HCT116 (cell line): ENCODE data around the gene RPL21. TPM values are rescaled to one million over a fixed set of nuclear protein-coding genes. Genes with fewer than 3 reads are reported as not detected.
"Not testable (repeated sequence)": the region's sequence is repeated elsewhere in the genome, so short reads cannot be mapped to it uniquely, and the experiment has no call there.

Experiments used
- ATAC-seq: fragments of 200-7000 bp; cut with Tn5 transposase; 2 replicates; pipeline ENCODE4 v1.9.1; 2020; ENCODE audit warnings: mild to moderate bottlenecking, moderate library complexity
- BruUV-seq: library from RNA; stranded (reverse); fragments of 400-500 nt; replicated peaks from 2 replicates; lab custom pipeline; 2021; lab: Mats Ljungman, UMichigan
- CTCF ChIA-PET: fragments of 300-600 bp; sonication (Branson Sonifier 250); formaldehyde crosslinking; loops from one replicate; lab custom pipeline; 2021; ENCODE audit warnings: antibody characterized with exemption; lab: Charles Lee
- POLR2A ChIA-PET: fragments of 300-600, 350-600 bp; sonication (Branson Sonifier 250); formaldehyde crosslinking; loops from one replicate; lab custom pipeline; 2021; ENCODE audit warnings: antibody characterized with exemption; lab: Charles Lee
- RAD21 ChIA-PET, 2 experiments: fragments of 300-600 bp; sonication (Branson Sonifier 250); formaldehyde crosslinking; loops; one replicate each; lab custom pipeline; 2023; ENCODE audit warnings: low total read pairs in 2 of 2; ENCODE audit not compliant: uncharacterized antibody in 2 of 2, unreplicated experiment in 2 of 2, low non-redundant PET in 1 of 2; lab: Charles Lee
- DNase-seq: peaks from one replicate; pipeline ENCODE4 v3.0.0-alpha.2; 2010; ENCODE audit warnings: low read depth, low spot score
- H2AFZ ChIP-seq: fragments of 200-600 bp; shearing (Covaris generic), sonication (generic); 2 replicates; pipeline ENCODE4 v1.6.1; 2017; ENCODE audit warnings: low read depth, mixed run types, mixed read lengths, antibody characterized with exemption, low read length; ENCODE audit not compliant: poor library complexity, severe bottlenecking
- H3K27ac ChIP-seq: 2 replicates; pipeline ENCODE4 v1.5.1; 2012; ENCODE audit warnings: low read depth, low read length
- H3K27me3 ChIP-seq: fragments of 200-600 bp; sonication (generic); 2 replicates; pipeline ENCODE4 v1.6.1; 2016; ENCODE audit warnings: mixed run types, low read length, mixed read lengths; ENCODE audit not compliant: insufficient read depth
- H3K36me3 ChIP-seq, 2 experiments: fragments of 200-500 bp in 1 of 2; fragments of 200-600 bp in 1 of 2; sonication (Bioruptor generic) in 1 of 2; sonication (generic) in 1 of 2; 2 replicates each; pipeline versions ENCODE4 v1.5.1 to v1.6.1; 2014 to 2016; ENCODE audit warnings: low read length in 2 of 2, inconsistent platforms in 1 of 2, mixed read lengths in 1 of 2, mixed run types in 1 of 2; ENCODE audit not compliant: insufficient read depth in 2 of 2, control insufficient read depth in 1 of 2
- H3K4me1 ChIP-seq, 2 experiments: fragments of 200-600 bp in 1 of 2; sonication (generic) in 1 of 2; 2 replicates each; pipeline versions ENCODE4 v1.5.1 to v1.6.1; 2012 to 2017; ENCODE audit warnings: low read length in 2 of 2, inconsistent platforms in 1 of 2, mild to moderate bottlenecking in 1 of 2, mixed read lengths in 1 of 2, mixed run types in 1 of 2, moderate library complexity in 1 of 2; ENCODE audit not compliant: insufficient read depth in 2 of 2, control insufficient read depth in 1 of 2
- H3K4me2 ChIP-seq: fragments of 200-600 bp; sonication (generic); 2 replicates; pipeline ENCODE4 v1.6.1; 2017; ENCODE audit warnings: mixed run types, low read length, mixed read lengths
- H3K4me3 ChIP-seq, 2 experiments: fragments of 200-600 bp in 1 of 2; sonication (generic) in 1 of 2; replicated peaks in 1 of 2; 2 replicates each; pipeline ENCODE4 v1.5.1; 2011 to 2016; ENCODE audit warnings: low read length in 2 of 2, control low read depth in 1 of 2, low read depth in 1 of 2, mild to moderate bottlenecking in 1 of 2, mixed read lengths in 1 of 2, mixed run types in 1 of 2
- H3K79me2 ChIP-seq: fragments of 200-600 bp; sonication (generic); 2 replicates; pipeline ENCODE4 v1.6.1; 2017; ENCODE audit warnings: mild to moderate bottlenecking, mixed run types, low read length, moderate library complexity, mixed read lengths; ENCODE audit not compliant: insufficient read depth
- H3K9ac ChIP-seq: fragments of 200-600 bp; sonication (generic); 2 replicates; pipeline ENCODE4 v1.6.1; 2016; ENCODE audit warnings: low read length, mixed read lengths
- H3K9me2 ChIP-seq: fragments of 200-600 bp; sonication (generic), shearing (Covaris generic); 2 replicates; pipeline ENCODE4 v1.6.1; 2017; ENCODE audit warnings: mixed run types, mild to moderate bottlenecking, moderate library complexity; ENCODE audit not compliant: insufficient read depth
- H3K9me3 ChIP-seq, 2 experiments: fragments of 200-500 bp in 1 of 2; fragments of 200-600 bp in 1 of 2; sonication (Bioruptor generic) in 1 of 2; sonication (generic) in 1 of 2; 2 replicates each; pipeline ENCODE4 v1.6.1; 2014 to 2017; ENCODE audit warnings: low read length in 2 of 2, mixed read lengths in 2 of 2, inconsistent platforms in 1 of 2, low read depth in 1 of 2, mild to moderate bottlenecking in 1 of 2, mixed run types in 1 of 2, moderate library complexity in 1 of 2; ENCODE audit not compliant: control insufficient read depth in 1 of 2, insufficient read depth in 1 of 2
- H4K20me1 ChIP-seq: fragments of 200-600 bp; sonication (generic), shearing (Covaris generic); 2 replicates; pipeline ENCODE4 v1.6.1; 2017; ENCODE audit warnings: mixed run types, mild to moderate bottlenecking, moderate library complexity; ENCODE audit not compliant: insufficient read depth
- ATF3 ChIP-seq: IDR thresholded peaks from 2 replicates; pipeline ENCODE4 v1.6.1; 2012
- ELF1 ChIP-seq: IDR thresholded peaks from 2 replicates; pipeline ENCODE4 v1.6.1; 2012; ENCODE audit warnings: low read depth, borderline replicate concordance
- EZH2phosphoT487 ChIP-seq: fragments of 200-600 bp; IDR thresholded peaks from 2 replicates; pipeline ENCODE4 v1.6.1; 2018; ENCODE audit warnings: antibody characterized with exemption, borderline replicate concordance
- FOSL1 ChIP-seq: IDR thresholded peaks from 2 replicates; pipeline ENCODE4 v1.6.1; 2012; ENCODE audit warnings: low read depth
- JUND ChIP-seq: IDR thresholded peaks from 2 replicates; pipeline ENCODE4 v1.6.1; 2012
- RAD21 ChIP-seq: IDR thresholded peaks from 2 replicates; pipeline ENCODE4 v1.6.1; 2012; ENCODE audit warnings: low read depth, mild to moderate bottlenecking
- SP1 ChIP-seq: IDR thresholded peaks from 2 replicates; pipeline ENCODE4 v1.6.1; 2012; ENCODE audit warnings: low read depth
- ZBTB33 ChIP-seq: IDR thresholded peaks from 2 replicates; pipeline ENCODE4 v1.6.1; 2011; ENCODE audit warnings: mild to moderate bottlenecking, low read length, moderate library complexity; ENCODE audit not compliant: insufficient replicate concordance; ENCODE audit errors: extremely low read depth
- intact Hi-C: fragments of 100-400 bp; cut with micrococcal nuclease; formaldehyde crosslinking; loops from 2 replicates; pipeline ENCODE4 v1.10.0; 2022
- total RNA-seq: library from RNA; stranded (reverse); gene quantifications from one replicate; pipeline ENCODE4 v1.2.1, GENCODE V29; 2021; ENCODE audit not compliant: unreplicated experiment

The RPL21 gene
- total RNA-seq, 1 experiment from 2014 or later, result 915 TPM

GRCh38 chr13:27298849-27299248 lies 47.5 kb downstream of the RPL21 start:
- TF ChIP-seq FOSL1 (no peak), ELF1 (no peak), SP1 (no peak), EZH2phosphoT487 (no peak), ATF3 (no peak), RAD21 (no peak), JUND (no peak), ZBTB33 (no peak)
- TF ChIP-seq, all 23 proteins: peak for 0
- H3K27ac ChIP-seq, result no peak overlapping the region
- RAD21 ChIA-PET, result interaction anchor here in 1 of 2 experiments (0.5 kb wide), 1 partner anchor 14 kb away, joined by 3 read pairs; no protein-coding TSS in a partner anchor
- no peaks in the 10 kb centered on the region for H3K79me2 ChIP-seq
- H3K4me1 ChIP-seq, result no peaks in the 10 kb centered on the region
- intact Hi-C loops, result no loop called here
- H3K9me2 ChIP-seq, result no peaks in the 10 kb centered on the region
- POLR2A ChIA-PET, result no interaction called here
- H4K20me1 ChIP-seq, result no peaks in the 10 kb centered on the region
- no peak overlapping the region for H3K9ac ChIP-seq
- no peaks in the 10 kb centered on the region for H3K9me3 ChIP-seq
- no peak overlapping the region for H3K4me3 ChIP-seq
- no peak overlapping the region for H3K4me2 ChIP-seq
- BruUV-seq, result no TSS peak
- DNase-seq, result no peak
- no peaks in the 10 kb centered on the region for H3K36me3 ChIP-seq
- ATAC-seq, result no peak
- H3K27me3 ChIP-seq, result no peaks in the 10 kb centered on the region
- no peak overlapping the region for H2AFZ ChIP-seq
- CTCF ChIA-PET, result interaction anchor here (0.6 kb wide), 1 partner anchor 40 kb away, joined by 3 read pairs; no protein-coding TSS in a partner anchor

GRCh38 chr13:27300406-27300805 lies 49.0 kb downstream of the RPL21 start:
- H3K79me2 ChIP-seq, H3K9me3 ChIP-seq, H3K9ac ChIP-seq, H2AFZ ChIP-seq, CTCF ChIA-PET, BruUV-seq, RAD21 ChIA-PET, H3K4me2 ChIP-seq, H3K27me3 ChIP-seq, POLR2A ChIA-PET, H3K36me3 ChIP-seq, ATAC-seq, H3K4me3 ChIP-seq, H3K9me2 ChIP-seq, DNase-seq, H3K27ac ChIP-seq, H4K20me1 ChIP-seq, H3K4me1 ChIP-seq, intact Hi-C loops: not testable (repeated sequence)
